Natural killer cell (primary cell): ENCODE data around the gene PHACTR3. TPM values are rescaled to one million over a fixed set of nuclear protein-coding genes. Genes with fewer than 3 reads are reported as not detected.

ENCODE experiments used
- ATAC-seq, 3 donors: fragments of 150-1000 bp in 2 of 3; fragments of 200-7000 bp in 1 of 3; cut with Tn5 transposase; 1 replicate in 1 of 3; 2 replicates in 2 of 3; pipeline ENCODE4 v1.10.0; 2021; ENCODE audit warnings: mild to moderate bottlenecking in 2 of 3, moderate library complexity in 2 of 3
- DNase-seq, 2 donors: peaks; one replicate each; pipeline versions ENCODE4 v3.0.0 to v3.0.0-alpha.2; 2013 to 2021; ENCODE audit warnings: mixed read lengths in 1 of 2
- H3K27ac ChIP-seq: one replicate; pipeline ENCODE4 v1.5.1; 2013; ENCODE audit warnings: mild to moderate bottlenecking, low read length
- H3K27me3 ChIP-seq: one replicate; pipeline ENCODE4 v1.6.1; 2013; ENCODE audit warnings: low read length; ENCODE audit not compliant: control insufficient read depth, insufficient read depth
- H3K36me3 ChIP-seq: one replicate; pipeline ENCODE4 v1.6.1; 2013; ENCODE audit warnings: low read length; ENCODE audit not compliant: control insufficient read depth, insufficient read depth
- H3K4me1 ChIP-seq: one replicate; pipeline ENCODE4 v1.6.1; 2013; ENCODE audit warnings: low read length; ENCODE audit not compliant: control insufficient read depth, insufficient read depth
- H3K4me3 ChIP-seq: one replicate; pipeline ENCODE4 v1.5.1; 2013; ENCODE audit warnings: low read length
- H3K9me3 ChIP-seq: one replicate; pipeline ENCODE4 v1.6.1; 2013; ENCODE audit warnings: low read length; ENCODE audit not compliant: control insufficient read depth, insufficient read depth
- H3K27ac Mint-ChIP-seq, 2 donors: one replicate each; pipeline ENCODE4 v1.8.0; 2022; ENCODE audit warnings: mild to moderate bottlenecking in 2 of 2, mixed read lengths in 2 of 2, moderate library complexity in 1 of 2
- H3K27me3 Mint-ChIP-seq, 2 donors: one replicate each; pipeline ENCODE4 v1.8.0; 2022; ENCODE audit warnings: low read depth in 2 of 2, mixed read lengths in 2 of 2
- H3K36me3 Mint-ChIP-seq: one replicate; pipeline ENCODE4 v1.8.0; 2022; ENCODE audit warnings: mixed read lengths
- H3K4me1 Mint-ChIP-seq, 2 donors: one replicate each; pipeline ENCODE4 v1.8.0; 2022; ENCODE audit warnings: mixed read lengths in 2 of 2
- H3K4me3 Mint-ChIP-seq: one replicate; pipeline ENCODE4 v1.8.0; 2022; ENCODE audit warnings: mild to moderate bottlenecking, moderate library complexity, mixed read lengths
- H3K9me3 Mint-ChIP-seq, 2 donors: one replicate each; pipeline ENCODE4 v1.8.0; 2022; ENCODE audit warnings: mixed read lengths in 2 of 2
- CTCF ChIP-seq: fragments of 200-600 bp; IDR thresholded peaks from one replicate; pipeline ENCODE4 v1.8.0; 2022; ENCODE audit warnings: antibody characterized with exemption
- WGBS: methylation state at CpG from one replicate; pipeline ENCODE4 v1.1.7; 2013; ENCODE audit warnings: missing lambda C conversion rate; ENCODE audit not compliant: insufficient coverage; 5-methylcytosine and 5-hydroxymethylcytosine counted together
- intact Hi-C: fragments of 100-400 bp; cut with micrococcal nuclease; formaldehyde crosslinking; loops from one replicate; pipeline ENCODE4 v1.14.2; 2022
- total RNA-seq, 4 donors: library from RNA; stranded (reverse); fragments of 120-200 nt in 1 of 4; gene quantifications; one replicate each; pipeline versions ENCODE4 v1.2.3 to v1.2.4, GENCODE V29; 2013 to 2022

The PHACTR3 gene
- total RNA-seq, 3 donors from 2014 or later (not counting 1 experiment from before 2014, with no cell fraction given): not detected

DNA sequence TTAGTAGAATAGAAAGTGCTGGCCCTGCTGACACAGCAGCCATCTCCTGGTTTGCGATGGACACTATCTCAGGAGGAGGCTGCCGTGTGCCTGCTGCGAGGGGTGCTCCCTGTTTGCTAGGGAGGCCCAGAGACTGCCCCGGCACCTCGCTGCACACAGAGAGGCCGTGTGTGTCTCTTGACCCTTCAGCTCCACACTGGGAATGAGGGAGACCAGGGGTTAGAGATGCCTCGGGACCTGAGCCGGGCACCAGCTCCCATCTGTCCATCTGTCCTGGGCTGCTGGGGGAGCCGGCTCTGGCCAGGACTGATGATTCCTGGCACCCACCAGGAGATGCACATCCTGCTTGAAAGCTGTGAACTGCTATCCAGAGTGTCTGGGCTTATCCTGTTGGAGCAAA is 18.2 kb downstream of the PHACTR3 start:
- Mint-ChIP-seq H3K36me3 (no peaks in the 10 kb centered on the region), H3K4me3 (no peak overlapping the region), H3K27me3 (peaks cover 1 to 4% of the 10 kb centered on the region in 2 donors), H3K9me3 (no peaks in the 10 kb centered on the region), H3K27ac (no peak overlapping the region), H3K4me1 (no peaks in the 10 kb centered on the region)
- WGBS: 87% methylated on average over 9 of the region's 9 CpGs
- Histone ChIP-seq H3K4me1 (no peaks in the 10 kb centered on the region), H3K4me3 (no peak overlapping the region), H3K27me3 (no peaks in the 10 kb centered on the region), H3K9me3 (no peaks in the 10 kb centered on the region), H3K36me3 (no peaks in the 10 kb centered on the region), H3K27ac (no peak overlapping the region)
- DNase-seq (no peak), ATAC-seq (no peak)
- no peak for TF ChIP-seq CTCF
- intact Hi-C loops: no loop called here

DNA sequence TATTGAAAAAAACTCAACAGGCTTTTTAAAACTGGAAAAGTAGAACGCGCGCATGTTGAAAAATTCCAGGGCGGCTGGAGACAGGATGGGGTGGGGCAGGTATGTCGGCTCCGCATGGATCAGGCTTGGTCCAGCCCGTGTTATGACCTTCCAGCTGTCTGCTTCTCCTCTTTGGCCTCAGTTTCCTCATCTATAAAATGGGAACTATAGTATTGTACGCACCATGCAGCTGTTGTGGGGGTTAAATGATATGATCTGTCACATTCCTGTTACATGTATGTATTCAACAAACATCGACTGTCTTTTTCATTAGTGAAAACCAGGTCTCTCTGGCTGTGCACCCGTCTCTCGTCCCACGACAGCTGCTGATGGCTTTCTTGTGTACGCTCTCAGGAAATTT is 18.8 kb downstream of the PHACTR3 start:
- H3K9me3 Mint-ChIP-seq: no peaks in the 10 kb centered on the region
- no peak overlapping the region for H3K27ac Mint-ChIP-seq
- peaks cover 0 to 4% of the 10 kb centered on the region in 2 donors for H3K27me3 Mint-ChIP-seq
- no peaks in the 10 kb centered on the region for H3K27me3 ChIP-seq
- DNase-seq (no peak), ATAC-seq (no peak)
- H3K4me1 ChIP-seq: no peaks in the 10 kb centered on the region
- intact Hi-C loops: no loop called here
- no peaks in the 10 kb centered on the region for H3K36me3 Mint-ChIP-seq
- no peak overlapping the region for H3K27ac ChIP-seq
- no peaks in the 10 kb centered on the region for H3K36me3 ChIP-seq
- no peak overlapping the region for H3K4me3 Mint-ChIP-seq
- no peaks in the 10 kb centered on the region for H3K9me3 ChIP-seq
- no peak overlapping the region for H3K4me3 ChIP-seq
- TF ChIP-seq CTCF: no peak
- WGBS: 89% methylated on average over 12 of the region's 13 CpGs
- H3K4me1 Mint-ChIP-seq: no peaks in the 10 kb centered on the region

DNA sequence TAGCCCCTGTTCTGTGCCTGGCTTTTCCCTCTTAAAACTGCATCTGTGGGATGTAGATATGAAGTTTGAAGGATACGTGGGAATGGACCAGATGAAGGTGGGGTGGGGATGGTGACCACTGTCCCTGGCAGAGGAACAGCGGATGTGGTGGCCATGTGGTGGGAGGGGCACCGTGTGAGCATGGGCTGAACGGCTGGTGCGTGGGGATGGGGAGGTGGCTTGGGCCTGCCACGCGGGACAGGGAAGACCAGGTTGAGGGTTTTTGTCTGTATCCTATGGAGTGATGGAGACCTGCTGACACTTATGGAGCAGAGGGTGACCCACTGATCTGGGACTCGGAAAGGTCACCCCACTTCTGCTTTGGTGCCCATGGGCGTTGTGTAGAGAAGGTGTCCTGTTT is 19.2 kb downstream of the PHACTR3 start:
- no peaks in the 10 kb centered on the region for H3K27me3 ChIP-seq
- Mint-ChIP-seq H3K36me3 (no peaks in the 10 kb centered on the region), H3K4me1 (no peaks in the 10 kb centered on the region), H3K9me3 (no peaks in the 10 kb centered on the region), H3K27ac (no peak overlapping the region), H3K27me3 (peaks cover 0 to 4% of the 10 kb centered on the region in 2 donors), H3K4me3 (no peak overlapping the region)
- intact Hi-C loops: no loop called here
- DNase-seq: no peak
- H3K9me3 ChIP-seq: no peaks in the 10 kb centered on the region
- no peak for TF ChIP-seq CTCF
- 84% methylated on average over 9 of the region's 9 CpGs for WGBS
- H3K4me1 ChIP-seq: no peaks in the 10 kb centered on the region
- H3K27ac ChIP-seq: no peak overlapping the region
- ATAC-seq: no peak
- no peaks in the 10 kb centered on the region for H3K36me3 ChIP-seq
- no peak overlapping the region for H3K4me3 ChIP-seq

DNA sequence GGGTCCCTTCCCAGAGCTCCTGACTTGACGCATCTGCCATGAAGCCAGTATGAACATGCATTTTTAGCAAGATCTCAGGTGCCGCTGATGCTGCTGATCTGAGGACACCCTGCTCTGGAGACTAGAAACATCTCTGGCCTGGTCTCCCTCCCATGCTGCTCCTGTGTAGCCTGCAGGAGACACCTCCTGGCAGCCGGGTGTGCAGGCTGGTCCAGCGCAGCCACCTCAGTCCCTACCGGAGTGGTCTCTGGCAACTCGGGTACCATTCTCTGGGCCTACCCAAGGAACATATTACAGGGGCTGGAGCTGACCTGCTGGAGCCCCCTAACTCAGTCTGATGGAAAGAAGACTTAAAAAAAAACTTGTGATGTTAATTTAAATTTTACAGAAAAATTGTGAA is 20.1 kb downstream of the PHACTR3 start:
- Histone ChIP-seq H3K27me3 (no peaks in the 10 kb centered on the region), H3K36me3 (no peaks in the 10 kb centered on the region), H3K27ac (no peak overlapping the region), H3K9me3 (no peaks in the 10 kb centered on the region), H3K4me1 (no peaks in the 10 kb centered on the region), H3K4me3 (no peak overlapping the region)
- no peaks in the 10 kb centered on the region for H3K4me1 Mint-ChIP-seq
- WGBS: 92% methylated on average over 6 of the region's 6 CpGs
- no peaks in the 10 kb centered on the region for H3K36me3 Mint-ChIP-seq
- H3K4me3 Mint-ChIP-seq: no peak overlapping the region
- no peak overlapping the region for H3K27ac Mint-ChIP-seq
- ATAC-seq: no peak
- intact Hi-C loops: no loop called here
- H3K9me3 Mint-ChIP-seq: no peaks in the 10 kb centered on the region
- TF ChIP-seq CTCF: no peak
- peaks cover 0 to 6% of the 10 kb centered on the region in 2 donors for H3K27me3 Mint-ChIP-seq
- DNase-seq: no peak
